Activated CD4-positive, alpha-beta T cell treated with anti-CD3 and anti-CD28 coated beads for 36 hours (primary cell): ENCODE measurements around the gene PAK1. TPM values are rescaled to one million over a fixed set of nuclear protein-coding genes. Genes with fewer than 3 reads are reported as not detected.

Experiments used
- ATAC-seq: fragments of 200-7000 bp; cut with Tn5 transposase; one replicate; pipeline ENCODE4 v1.10.0; 2021; ENCODE audit warnings: mild to moderate bottlenecking, moderate library complexity
- CTCF ChIA-PET: fragments of 350-600 bp; sonication (Branson Sonifier 250); formaldehyde crosslinking; loops from one replicate; lab custom pipeline; 2021; ENCODE audit warnings: antibody characterized with exemption; lab: Charles Lee
- POLR2A ChIA-PET: fragments of 350-600 bp; sonication (Branson Sonifier 250); formaldehyde crosslinking; loops from one replicate; lab custom pipeline; 2021; ENCODE audit warnings: antibody characterized with exemption, inconsistent platforms; lab: Charles Lee
- DNase-seq: peaks from one replicate; pipeline ENCODE4 v3.0.0-alpha.2; 2020
- H3K27ac Mint-ChIP-seq: one replicate; pipeline ENCODE4 v1.8.0; 2021; ENCODE audit warnings: mixed read lengths
- H3K27me3 Mint-ChIP-seq: one replicate; pipeline ENCODE4 v1.8.0; 2021; ENCODE audit warnings: mixed read lengths
- H3K36me3 Mint-ChIP-seq: one replicate; pipeline ENCODE4 v1.8.0; 2021; ENCODE audit warnings: low read depth, mixed read lengths
- H3K4me1 Mint-ChIP-seq: one replicate; pipeline ENCODE4 v1.8.0; 2021; ENCODE audit warnings: mixed read lengths
- H3K4me3 Mint-ChIP-seq: one replicate; pipeline ENCODE4 v1.8.0; 2021; ENCODE audit warnings: mild to moderate bottlenecking, moderate library complexity, mixed read lengths
- H3K9me3 Mint-ChIP-seq: one replicate; pipeline ENCODE4 v1.8.0; 2021; ENCODE audit warnings: low read depth, mixed read lengths
- intact Hi-C, 2 experiments: fragments of 100-400 bp; cut with DNase I in 1 of 2; cut with micrococcal nuclease in 1 of 2; formaldehyde crosslinking; loops; one replicate each; pipeline versions ENCODE4 v1.14.2 to v1.15.1; 2022 to 2024; cut with DNase I, micrococcal nuclease
- total RNA-seq, 2 experiments: library from RNA; stranded (reverse); gene quantifications; one replicate each; pipeline ENCODE4 v1.2.3, GENCODE V29; 2021

The PAK1 gene
- total RNA-seq, 2 experiments from 2014 or later, result 38.2 to 43.9 TPM

GRCh38 chr11:77416357-77416756, 57.5 kb downstream of the PAK1 start:
- H3K27ac Mint-ChIP-seq, result no peak overlapping the region
- H3K4me1 Mint-ChIP-seq, result peaks cover 18% of the 10 kb centered on the region
- intact Hi-C loops, result no loop called here
- H3K4me3 Mint-ChIP-seq, result no peak overlapping the region
- H3K9me3 Mint-ChIP-seq, result no peaks in the 10 kb centered on the region
- no peaks in the 10 kb centered on the region for H3K36me3 Mint-ChIP-seq
- POLR2A ChIA-PET, result interaction anchor here (0.6 kb wide), 1 partner anchor 238 kb away, joined by 6 read pairs; no protein-coding TSS in a partner anchor
- ATAC-seq (no peak), DNase-seq (no peak)
- CTCF ChIA-PET, result interaction anchor here (1.1 kb wide), 1 partner anchor 116 kb away, joined by 3 read pairs; no protein-coding TSS in a partner anchor
- no peaks in the 10 kb centered on the region for H3K27me3 Mint-ChIP-seq

GRCh38 chr11:77413850-77414460, 59.9 kb downstream of the PAK1 start:
- H3K36me3 Mint-ChIP-seq, result no peaks in the 10 kb centered on the region
- DNase-seq (no peak), ATAC-seq (no peak)
- H3K27ac Mint-ChIP-seq, result no peak overlapping the region
- ChIA-PET POLR2A (no interaction called here), CTCF (interaction anchor here (1.4 kb wide), 1 partner anchor 287 kb away, joined by 5 read pairs; the partner anchor contains the start of gene MYO7A)
- H3K4me3 Mint-ChIP-seq, result no peak overlapping the region
- no peaks in the 10 kb centered on the region for H3K27me3 Mint-ChIP-seq
- intact Hi-C loops, result loop anchor here (5.0 kb wide), 2 partner anchors 58 to 203 kb away; partner anchors contain the start of gene PAK1 (in 1 of the 2)
- no peaks in the 10 kb centered on the region for H3K9me3 Mint-ChIP-seq
- H3K4me1 Mint-ChIP-seq, result peaks cover 34% of the 10 kb centered on the region

GRCh38 chr11:77412814-77413213, 61.1 kb downstream of the PAK1 start:
- Mint-ChIP-seq H3K4me3 (peak overlapping the region; percentile 76), H3K36me3 (no peaks in the 10 kb centered on the region), H3K4me1 (peaks cover 30% of the 10 kb centered on the region), H3K27ac (peak overlapping the region; percentile 43), H3K9me3 (no peaks in the 10 kb centered on the region), H3K27me3 (no peaks in the 10 kb centered on the region)
- intact Hi-C loops, result loop anchor here (1.0 to 5.0 kb wide), 3 partner anchors 59 to 204 kb away; partner anchors contain the start of gene PAK1 (in 2 of the 2)
- DNase-seq, result no peak
- CTCF ChIA-PET, result interaction anchor here (1.4 kb wide), 1 partner anchor 285 kb away, joined by 5 read pairs; the partner anchor contains the start of gene MYO7A
- ATAC-seq, result no peak
- POLR2A ChIA-PET, result no interaction called here

DNA sequence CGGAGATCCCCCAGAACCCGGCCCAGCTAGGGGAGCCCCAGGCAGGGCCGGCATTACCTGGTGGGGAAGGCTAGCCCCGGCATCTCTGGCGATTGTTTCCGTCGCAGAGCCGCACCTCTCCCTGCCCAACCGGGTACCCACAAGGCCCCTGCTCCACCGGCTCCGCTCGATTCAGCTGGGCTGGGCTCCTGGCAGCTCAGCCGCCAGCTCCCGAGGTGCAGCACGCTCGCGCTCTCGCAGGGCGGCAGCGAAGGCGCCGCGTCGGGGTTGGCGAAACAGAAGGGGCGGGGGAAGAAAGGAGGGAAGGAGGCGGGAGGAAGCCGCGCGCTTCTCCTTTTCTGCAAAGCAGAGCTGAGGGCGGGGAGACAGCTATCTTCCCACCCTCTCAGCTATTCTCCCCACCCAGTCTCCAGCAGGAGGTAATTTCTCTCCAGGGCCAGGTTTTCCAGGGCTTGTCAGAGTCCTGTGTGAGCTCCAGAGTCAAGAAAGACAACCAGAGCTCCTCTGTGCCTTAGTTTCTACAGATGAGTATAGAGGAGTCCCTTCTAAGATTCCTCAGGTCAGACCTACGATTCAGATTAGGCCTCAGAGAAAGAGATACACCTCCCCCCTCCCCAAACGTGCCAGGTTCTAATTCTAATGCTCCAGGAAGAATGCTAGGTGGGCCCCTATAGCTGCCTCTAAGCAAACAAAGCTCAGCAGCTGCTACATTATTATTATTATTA, 62.0 kb downstream of the PAK1 start:
- ATAC-seq (peak; percentile 98), DNase-seq (peak; percentile 91)
- peak overlapping the region; percentile 76 for H3K4me3 Mint-ChIP-seq
- no peaks in the 10 kb centered on the region for H3K9me3 Mint-ChIP-seq
- ChIA-PET POLR2A (interaction anchor here (1.1 kb wide), 1 partner anchor 20 kb away, joined by 3 read pairs; no protein-coding TSS in a partner anchor), CTCF (interaction anchor here (0.6 to 1.5 kb wide), 8 partner anchors 19 to 629 kb away, joined by 3 to 6 read pairs (median 4); no protein-coding TSS in a partner anchor)
- intact Hi-C loops, result loop anchor here (1.0 to 5.0 kb wide), 4 partner anchors 60 to 551 kb away; partner anchors contain the start of genes PAK1 (in 2 of the 2) and ACER3 (in 1 of the 2)
- H3K27me3 Mint-ChIP-seq, result no peaks in the 10 kb centered on the region
- H3K4me1 Mint-ChIP-seq, result peaks cover 30% of the 10 kb centered on the region
- no peaks in the 10 kb centered on the region for H3K36me3 Mint-ChIP-seq
- H3K27ac Mint-ChIP-seq, result peak overlapping the region; percentile 79

- H3K4me1 Mint-ChIP-seq, result peaks cover 30% of the 10 kb centered on the region
- peak overlapping the region; percentile 11 for H3K27ac Mint-ChIP-seq
- H3K4me3 Mint-ChIP-seq, result peak overlapping the region; percentile 76
- no peaks in the 10 kb centered on the region for H3K9me3 Mint-ChIP-seq
- DNase-seq, result peak; percentile 41
- H3K36me3 Mint-ChIP-seq, result no peaks in the 10 kb centered on the region
- peak; percentile 50 for ATAC-seq
- no peaks in the 10 kb centered on the region for H3K27me3 Mint-ChIP-seq
- CTCF ChIA-PET, result interaction anchor here (0.6 to 1.5 kb wide), 9 partner anchors 20 to 630 kb away, joined by 3 to 6 read pairs (median 4); no protein-coding TSS in a partner anchor
- POLR2A ChIA-PET, result interaction anchor here (1.1 kb wide), 1 partner anchor 19 kb away, joined by 3 read pairs; no protein-coding TSS in a partner anchor
- intact Hi-C loops, result loop anchor here (2.0 to 5.0 kb wide), 3 partner anchors 61 to 550 kb away; partner anchors contain the start of genes ACER3 (in 1 of the 2) and PAK1 (in 1 of the 2)
Observed at GRCh38 chr11:77411137-77411707, 62.7 kb downstream of the PAK1 start.

- POLR2A ChIA-PET, result no interaction called here
- intact Hi-C loops, result loop anchor here (2.0 to 5.0 kb wide), 3 partner anchors 62 to 549 kb away; partner anchors contain the start of genes ACER3 (in 1 of the 2) and PAK1 (in 1 of the 2)
- no peaks in the 10 kb centered on the region for H3K27me3 Mint-ChIP-seq
- no peak overlapping the region for H3K27ac Mint-ChIP-seq
- CTCF ChIA-PET, result interaction anchor here (0.6 kb wide), 1 partner anchor 136 kb away, joined by 4 read pairs; no protein-coding TSS in a partner anchor
- H3K4me3 Mint-ChIP-seq, result peak overlapping the region; percentile 76
- peaks cover 30% of the 10 kb centered on the region for H3K4me1 Mint-ChIP-seq
- H3K9me3 Mint-ChIP-seq, result no peaks in the 10 kb centered on the region
- DNase-seq (no peak), ATAC-seq (no peak)
- no peaks in the 10 kb centered on the region for H3K36me3 Mint-ChIP-seq
Observed at GRCh38 chr11:77410076-77410827, 63.6 kb downstream of the PAK1 start.

- intact Hi-C loops, result no loop called here
- DNase-seq (no peak), ATAC-seq (no peak)
- Mint-ChIP-seq H3K4me3 (no peak overlapping the region), H3K36me3 (no peaks in the 10 kb centered on the region), H3K27me3 (no peaks in the 10 kb centered on the region), H3K9me3 (no peaks in the 10 kb centered on the region), H3K4me1 (peaks cover 30% of the 10 kb centered on the region), H3K27ac (no peak overlapping the region)
- ChIA-PET POLR2A (no interaction called here), CTCF (no interaction called here)
Observed at GRCh38 chr11:77409046-77409445, 64.8 kb downstream of the PAK1 start.

DNA sequence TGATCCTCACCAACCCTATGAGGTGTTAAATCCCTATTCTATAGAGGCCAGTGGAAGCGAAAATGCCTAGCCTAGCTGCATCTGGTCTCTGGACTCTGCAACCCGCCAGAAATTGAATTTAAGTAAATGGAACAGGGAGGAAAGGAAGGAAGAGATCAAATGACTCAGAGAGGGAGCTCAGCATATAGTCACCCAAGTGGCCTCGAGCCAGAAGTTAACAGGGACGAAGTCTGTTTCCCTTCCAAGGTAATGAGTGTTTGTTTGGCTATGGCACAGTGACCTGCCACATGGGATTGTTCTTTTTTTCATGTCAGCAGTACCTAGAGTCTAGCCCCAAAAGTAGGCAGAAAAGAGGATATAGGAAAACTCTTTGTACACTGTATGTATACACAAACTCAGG, 66.3 kb downstream of the PAK1 start:
- Mint-ChIP-seq H3K27ac (no peak overlapping the region), H3K4me3 (no peak overlapping the region), H3K4me1 (peaks cover 32% of the 10 kb centered on the region), H3K9me3 (no peaks in the 10 kb centered on the region), H3K36me3 (peaks cover 2% of the 10 kb centered on the region), H3K27me3 (no peaks in the 10 kb centered on the region)
- CTCF ChIA-PET, result no interaction called here
- ATAC-seq (no peak), DNase-seq (no peak)
- POLR2A ChIA-PET, result no interaction called here
- intact Hi-C loops, result no loop called here

DNA sequence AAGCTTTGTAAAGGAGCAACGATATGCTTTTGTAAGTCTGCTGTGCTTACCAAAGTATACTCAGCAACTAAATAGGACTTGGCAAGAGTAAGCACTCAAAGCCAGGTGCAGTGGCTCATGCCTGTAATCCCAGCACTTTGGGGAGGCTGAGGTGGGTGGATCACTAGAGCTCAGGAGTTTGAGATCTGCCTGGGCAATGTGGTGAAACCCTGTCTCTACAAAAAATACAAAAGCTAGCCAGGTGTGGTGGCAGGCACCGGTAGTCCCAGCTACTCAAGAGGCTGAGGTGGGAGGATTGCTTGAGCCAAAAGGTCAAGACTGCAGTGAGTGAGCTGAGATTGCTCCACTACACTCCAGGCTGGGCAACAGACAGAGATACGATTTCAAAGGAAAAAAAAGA, 67.5 kb downstream of the PAK1 start:
- intact Hi-C loops, result no loop called here
- DNase-seq (no peak), ATAC-seq (no peak)
- H3K4me3 Mint-ChIP-seq, result no peak overlapping the region
- no peaks in the 10 kb centered on the region for H3K9me3 Mint-ChIP-seq
- no peak overlapping the region for H3K27ac Mint-ChIP-seq
- H3K4me1 Mint-ChIP-seq, result peaks cover 32% of the 10 kb centered on the region
- ChIA-PET CTCF (interaction anchor here (0.5 to 0.6 kb wide), 2 partner anchors 21 to 551 kb away, joined by 3 to 4 read pairs; no protein-coding TSS in a partner anchor), POLR2A (no interaction called here)
- no peaks in the 10 kb centered on the region for H3K27me3 Mint-ChIP-seq
- peaks cover 2% of the 10 kb centered on the region for H3K36me3 Mint-ChIP-seq

DNA sequence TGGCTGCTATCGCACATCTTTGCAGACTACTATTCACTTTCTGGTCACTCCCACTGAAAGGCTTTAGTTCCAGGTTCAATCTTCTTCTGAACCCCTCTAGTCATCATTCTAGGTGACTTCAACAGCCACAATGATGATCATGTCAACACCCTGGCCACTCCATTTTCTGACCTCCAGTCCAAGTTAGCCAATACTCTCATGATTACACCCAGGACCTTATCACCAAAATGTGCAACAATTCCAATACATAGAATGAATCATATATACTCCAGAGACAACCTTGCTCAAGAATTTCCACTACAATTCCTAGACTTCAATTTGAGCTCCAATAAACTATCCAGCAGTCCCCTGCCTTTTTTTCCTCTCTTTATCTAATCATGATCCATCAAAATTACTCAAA, 70.7 kb downstream of the PAK1 start:
- DNase-seq (no peak), ATAC-seq (no peak)
- CTCF ChIA-PET, result no interaction called here
- Mint-ChIP-seq H3K9me3 (no peaks in the 10 kb centered on the region), H3K27ac (no peak overlapping the region), H3K4me1 (peaks cover 17% of the 10 kb centered on the region), H3K27me3 (no peaks in the 10 kb centered on the region), H3K36me3 (peaks cover 6% of the 10 kb centered on the region), H3K4me3 (no peak overlapping the region)
- intact Hi-C loops, result no loop called here
- POLR2A ChIA-PET, result no interaction called here
